ENCODE measurements around the gene KRT8. TPM values are rescaled to one million over a fixed set of nuclear protein-coding genes. Genes with fewer than 3 reads are reported as not detected.

The KRT8 gene
- total RNA-seq, 3 donors from 2014 or later (not counting 1 experiment from before 2014, with no cell fraction given), result 0.24 to 0.25 TPM; not detected in 1

DNA sequence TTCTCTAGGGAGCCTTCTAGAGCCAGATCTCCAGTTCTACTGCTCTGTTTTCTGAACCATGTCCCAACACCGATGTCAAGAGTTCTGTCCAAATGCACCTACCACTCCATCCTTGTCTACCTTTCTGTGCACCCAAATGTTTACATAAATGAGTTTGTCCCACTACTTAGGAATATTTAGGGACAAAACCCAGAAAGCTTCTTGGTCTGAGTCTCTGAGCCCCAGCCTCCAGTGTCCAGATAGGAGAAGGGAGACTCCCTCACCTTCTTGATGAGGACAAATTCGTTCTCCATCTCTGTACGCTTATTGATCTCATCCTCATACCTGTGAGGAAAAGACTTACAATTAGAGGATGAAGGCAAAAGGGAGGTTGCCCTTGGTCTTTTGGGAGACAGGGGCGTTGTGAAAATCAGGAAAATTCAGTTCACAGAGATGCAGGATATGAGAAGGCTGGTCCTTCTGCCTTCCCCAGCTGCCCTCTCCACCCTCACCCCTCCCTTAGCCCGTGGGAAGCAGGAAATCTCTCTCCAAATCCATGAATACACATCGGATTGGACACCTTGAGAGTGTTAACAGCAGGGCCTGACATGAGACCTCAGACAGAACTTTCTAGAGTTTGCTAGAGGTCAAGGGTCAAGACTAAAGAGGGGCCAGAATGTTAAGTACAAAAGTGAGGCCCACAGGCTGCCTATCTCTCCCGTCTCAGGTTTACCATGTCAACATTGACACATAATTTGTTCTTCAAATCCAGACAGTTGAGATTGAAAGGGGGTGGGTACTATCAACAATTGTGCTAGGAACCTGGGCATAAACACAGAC is 3.8 kb downstream of the KRT8 start:
- peaks cover 9% of the 10 kb centered on the region for H3K27me3 ChIP-seq (ENCODE audit: control insufficient read depth, insufficient read depth, low read length)
- H3K36me3 Mint-ChIP-seq, result no peaks in the 10 kb centered on the region
- H3K27me3 Mint-ChIP-seq (ENCODE audit: low read depth in 2 of 2), result peaks cover 0 to 20% of the 10 kb centered on the region in 2 donors
- TF ChIP-seq, protein P1, sequence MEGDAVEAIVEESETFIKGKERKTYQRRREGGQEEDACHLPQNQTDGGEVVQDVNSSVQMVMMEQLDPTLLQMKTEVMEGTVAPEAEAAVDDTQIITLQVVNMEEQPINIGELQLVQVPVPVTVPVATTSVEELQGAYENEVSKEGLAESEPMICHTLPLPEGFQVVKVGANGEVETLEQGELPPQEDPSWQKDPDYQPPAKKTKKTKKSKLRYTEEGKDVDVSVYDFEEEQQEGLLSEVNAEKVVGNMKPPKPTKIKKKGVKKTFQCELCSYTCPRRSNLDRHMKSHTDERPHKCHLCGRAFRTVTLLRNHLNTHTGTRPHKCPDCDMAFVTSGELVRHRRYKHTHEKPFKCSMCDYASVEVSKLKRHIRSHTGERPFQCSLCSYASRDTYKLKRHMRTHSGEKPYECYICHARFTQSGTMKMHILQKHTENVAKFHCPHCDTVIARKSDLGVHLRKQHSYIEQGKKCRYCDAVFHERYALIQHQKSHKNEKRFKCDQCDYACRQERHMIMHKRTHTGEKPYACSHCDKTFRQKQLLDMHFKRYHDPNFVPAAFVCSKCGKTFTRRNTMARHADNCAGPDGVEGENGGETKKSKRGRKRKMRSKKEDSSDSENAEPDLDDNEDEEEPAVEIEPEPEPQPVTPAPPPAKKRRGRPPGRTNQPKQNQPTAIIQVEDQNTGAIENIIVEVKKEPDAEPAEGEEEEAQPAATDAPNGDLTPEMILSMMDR (IDR thresholded peaks at IDR 0.05), result no peak
- H3K9me3 ChIP-seq (ENCODE audit: control insufficient read depth, insufficient read depth, low read length), result no peaks in the 10 kb centered on the region
- WGBS (ENCODE audit: insufficient coverage), result 67% methylated on average over 5 of the region's 7 CpGs
- H3K4me3 Mint-ChIP-seq, result no peak overlapping the region
- H3K27ac Mint-ChIP-seq, result no peak overlapping the region
- H3K4me1 Mint-ChIP-seq, result peaks cover 0 to 13% of the 10 kb centered on the region in 2 donors
- intact Hi-C loops (cut with micrococcal nuclease), result no loop called here
- DNase-seq, result no peak
- H3K36me3 ChIP-seq (ENCODE audit: control insufficient read depth, insufficient read depth, low read length), result no peaks in the 10 kb centered on the region
- H3K27ac ChIP-seq (ENCODE audit: low read length), result no peak overlapping the region
- ATAC-seq, result no peak
- H3K4me3 ChIP-seq (ENCODE audit: low read length), result no peak overlapping the region
- H3K4me1 ChIP-seq (ENCODE audit: control insufficient read depth, insufficient read depth, low read length), result peaks cover 12% of the 10 kb centered on the region
- no peaks in the 10 kb centered on the region for H3K9me3 Mint-ChIP-seq

DNA sequence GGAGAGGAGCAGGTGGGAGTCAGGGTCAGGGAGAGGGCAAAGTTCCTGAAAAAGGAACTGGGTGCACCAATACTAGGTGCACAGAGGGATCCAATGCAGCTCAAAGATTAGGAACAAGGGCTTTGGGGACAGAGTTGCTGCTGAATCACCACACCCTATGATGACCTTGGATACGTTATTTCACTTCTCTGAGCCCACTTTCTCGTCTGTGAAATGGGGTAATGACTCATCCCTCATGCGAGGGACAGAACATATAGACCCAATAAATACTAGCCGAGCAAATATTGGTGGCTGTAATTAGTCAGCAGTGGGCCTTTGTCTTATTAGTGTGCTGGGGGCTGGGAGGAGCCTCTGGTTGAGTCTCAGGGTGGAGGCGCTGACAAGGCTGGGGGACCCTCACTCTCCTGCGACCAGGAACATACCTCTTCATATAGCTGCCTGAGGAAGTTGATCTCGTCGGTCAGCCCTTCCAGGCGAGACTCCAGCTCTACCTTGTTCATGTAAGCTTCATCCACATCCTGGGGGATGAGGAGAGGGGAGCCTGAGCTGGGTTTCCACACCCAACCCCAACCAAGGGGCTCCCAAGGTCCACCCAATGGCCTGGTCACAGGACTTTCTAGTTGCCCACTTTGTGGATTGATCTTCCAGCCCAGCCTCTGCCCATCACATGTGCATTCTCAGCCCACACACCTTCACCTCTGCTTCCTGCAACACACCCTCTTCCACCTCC is 4.5 kb downstream of the KRT8 start:
- Histone ChIP-seq H3K9me3 (ENCODE audit: control insufficient read depth, insufficient read depth, low read length) (no peaks in the 10 kb centered on the region), H3K27me3 (ENCODE audit: control insufficient read depth, insufficient read depth, low read length) (peaks cover 9% of the 10 kb centered on the region), H3K4me1 (ENCODE audit: control insufficient read depth, insufficient read depth, low read length) (peaks cover 12% of the 10 kb centered on the region), H3K36me3 (ENCODE audit: control insufficient read depth, insufficient read depth, low read length) (no peaks in the 10 kb centered on the region), H3K27ac (ENCODE audit: low read length) (no peak overlapping the region), H3K4me3 (ENCODE audit: low read length) (no peak overlapping the region)
- H3K9me3 Mint-ChIP-seq, result no peaks in the 10 kb centered on the region
- H3K27me3 Mint-ChIP-seq (ENCODE audit: low read depth in 2 of 2), result peaks cover 0 to 18% of the 10 kb centered on the region in 2 donors
- no peak for DNase-seq
- no peak overlapping the region for H3K4me3 Mint-ChIP-seq
- H3K4me1 Mint-ChIP-seq, result peaks cover 0 to 11% of the 10 kb centered on the region in 2 donors
- intact Hi-C loops (cut with micrococcal nuclease), result no loop called here
- TF ChIP-seq, protein P1 (IDR thresholded peaks at IDR 0.05), result no peak
- no peak for ATAC-seq
- no peaks in the 10 kb centered on the region for H3K36me3 Mint-ChIP-seq
- 87% methylated on average over 5 of the region's 9 CpGs for WGBS (ENCODE audit: insufficient coverage)
- H3K27ac Mint-ChIP-seq, result no peak overlapping the region

DNA sequence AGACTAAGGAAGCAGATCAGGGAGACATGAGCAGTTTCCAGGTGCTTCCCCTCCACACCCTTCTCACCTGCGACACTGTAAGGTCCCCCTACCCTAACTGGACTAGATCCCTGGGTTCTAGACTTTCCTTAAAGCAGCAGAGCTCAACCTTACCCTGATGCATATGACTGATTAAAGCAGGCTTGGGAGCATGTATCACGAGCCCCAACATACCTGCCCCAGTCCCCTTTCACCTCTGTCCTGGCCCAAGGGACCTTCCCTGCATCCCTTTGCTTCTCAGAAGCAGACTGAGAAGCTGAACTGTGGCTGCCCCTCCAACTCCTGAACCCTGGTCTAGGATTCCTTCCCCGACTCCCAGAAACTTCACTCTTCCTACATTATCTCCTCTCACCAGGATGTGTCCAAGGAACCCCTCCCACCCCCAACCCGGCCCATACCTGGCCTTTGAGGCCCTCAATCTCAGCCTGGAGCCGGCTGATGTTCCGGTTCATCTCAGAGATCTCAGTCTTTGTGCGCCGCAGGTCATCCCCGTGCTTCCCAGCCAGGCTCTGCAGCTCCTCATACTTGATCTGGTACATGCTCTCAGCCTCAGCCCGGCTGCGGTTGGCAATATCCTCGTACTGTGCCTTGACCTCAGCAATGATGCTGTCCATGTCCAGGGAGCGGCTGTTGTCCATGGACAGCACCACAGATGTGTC is 5.4 kb downstream of the KRT8 start:
- intact Hi-C loops (cut with micrococcal nuclease), result no loop called here
- Mint-ChIP-seq H3K4me3 (no peak overlapping the region), H3K27me3 (ENCODE audit: low read depth in 2 of 2) (peaks cover 0 to 18% of the 10 kb centered on the region in 2 donors), H3K4me1 (peaks cover 0 to 11% of the 10 kb centered on the region in 2 donors), H3K9me3 (no peaks in the 10 kb centered on the region), H3K36me3 (no peaks in the 10 kb centered on the region), H3K27ac (no peak overlapping the region)
- 90% methylated on average over 13 of the region's 13 CpGs for WGBS (ENCODE audit: insufficient coverage)
- Histone ChIP-seq H3K4me1 (ENCODE audit: control insufficient read depth, insufficient read depth, low read length) (peaks cover 12% of the 10 kb centered on the region), H3K9me3 (ENCODE audit: control insufficient read depth, insufficient read depth, low read length) (no peaks in the 10 kb centered on the region), H3K36me3 (ENCODE audit: control insufficient read depth, insufficient read depth, low read length) (no peaks in the 10 kb centered on the region), H3K27me3 (ENCODE audit: control insufficient read depth, insufficient read depth, low read length) (peaks cover 9% of the 10 kb centered on the region), H3K4me3 (ENCODE audit: low read length) (no peak overlapping the region), H3K27ac (ENCODE audit: low read length) (no peak overlapping the region)
- TF ChIP-seq, protein P1 (IDR thresholded peaks at IDR 0.05), result no peak
- ATAC-seq (no peak), DNase-seq (no peak)
